ENCODE measurements around the gene ZNF440.
A peak's percentile ranks its signal among the peaks of the same experiment; 100 is the strongest.
"Not testable (repeated sequence)": the region's sequence is repeated elsewhere in the genome, so short reads cannot be mapped to it uniquely, and the experiment has no call there.

Gene ZNF440

GRCh38 chr19:11814029-11814699, at the start of gene ZNF440:
ZNF440 (plus strand) TSS chr19:11814273; CDS start chr19:11814448, 175 bp downstream.
- peak; percentile 90 for DNase-seq (ENCODE audit: low read depth)

GRCh38 chr19:11766597-11767591, 47.2 kb upstream of the ZNF440 start, which contains the start of gene ZNF441:
ZNF441 (plus strand) TSS chr19:11767000; CDS start chr19:11767194, 194 bp downstream.
- DNase-seq (ENCODE audit: low read depth): peak; percentile 89

- peak; percentile 50 for DNase-seq (ENCODE audit: low read depth)
Observed at GRCh38 chr19:11767633-11768133, 46.4 kb upstream of the ZNF440 start.

GRCh38 chr19:11769995-11770394, 44.1 kb upstream of the ZNF440 start:
- no peak for DNase-seq (ENCODE audit: low read depth)

GRCh38 chr19:11771520-11771919, 42.6 kb upstream of the ZNF440 start:
- DNase-seq (ENCODE audit: low read depth): not testable (repeated sequence)

- DNase-seq (ENCODE audit: low read depth): not testable (repeated sequence)
Observed at GRCh38 chr19:11776669-11777068, 37.4 kb upstream of the ZNF440 start.

GRCh38 chr19:11780431-11781020, 33.5 kb upstream of the ZNF440 start:
- no peak for DNase-seq (ENCODE audit: low read depth)

- peak; percentile 24 for DNase-seq (ENCODE audit: low read depth)
Observed at GRCh38 chr19:11781295-11782057, 32.6 kb upstream of the ZNF440 start.

GRCh38 chr19:11783767-11784166, 30.3 kb upstream of the ZNF440 start:
- DNase-seq (ENCODE audit: low read depth): no peak

GRCh38 chr19:11784356-11784755, 29.7 kb upstream of the ZNF440 start:
- DNase-seq (ENCODE audit: low read depth): no peak

GRCh38 chr19:11787536-11787935, 26.5 kb upstream of the ZNF440 start:
- no peak for DNase-seq (ENCODE audit: low read depth)

GRCh38 chr19:11792942-11793341, 21.1 kb upstream of the ZNF440 start:
- DNase-seq (ENCODE audit: low read depth): no peak

- peak; percentile 80 for DNase-seq (ENCODE audit: low read depth)
Observed at GRCh38 chr19:11797491-11797890, 16.6 kb upstream of the ZNF440 start.

- peak; percentile 88 for DNase-seq (ENCODE audit: low read depth)
Observed at GRCh38 chr19:11798391-11799330, 15.4 kb upstream of the ZNF440 start, which contains the start of gene ZNF491. ZNF491 (plus strand) TSS chr19:11798523; CDS start chr19:11805954, 7,431 bp downstream.

- peak; percentile 13 for DNase-seq (ENCODE audit: low read depth)
Observed at GRCh38 chr19:11806354-11807098, 7.5 kb upstream of the ZNF440 start.

- DNase-seq (ENCODE audit: low read depth): no peak
Observed at GRCh38 chr19:11807099-11807380, 7.0 kb upstream of the ZNF440 start.

- DNase-seq (ENCODE audit: low read depth): no peak
Observed at GRCh38 chr19:11813703-11814028, 407 bp upstream of the ZNF440 start.

GRCh38 chr19:11814700-11815035, 595 bp downstream of the ZNF440 start:
- peak; percentile 39 for DNase-seq (ENCODE audit: low read depth)

- DNase-seq (ENCODE audit: low read depth): peak; percentile 7
Observed at GRCh38 chr19:11821474-11822109, 7.5 kb downstream of the ZNF440 start.

Data from amniotic epithelial cell (primary cell).